NCI-H2196 treated with DMSO at 0.1 percent for 48 hours (cell line): ENCODE data around the gene AHSP.
"Not testable (repeated sequence)": the region's sequence is repeated elsewhere in the genome, so short reads cannot be mapped to it uniquely, and the experiment has no call there.

ENCODE experiments used
- DNase-seq: peaks from one replicate; lab custom pipeline; 2025; ENCODE audit not compliant: unreplicated experiment; lab: John Stamatoyannopoulos, UW

The AHSP gene

DNA sequence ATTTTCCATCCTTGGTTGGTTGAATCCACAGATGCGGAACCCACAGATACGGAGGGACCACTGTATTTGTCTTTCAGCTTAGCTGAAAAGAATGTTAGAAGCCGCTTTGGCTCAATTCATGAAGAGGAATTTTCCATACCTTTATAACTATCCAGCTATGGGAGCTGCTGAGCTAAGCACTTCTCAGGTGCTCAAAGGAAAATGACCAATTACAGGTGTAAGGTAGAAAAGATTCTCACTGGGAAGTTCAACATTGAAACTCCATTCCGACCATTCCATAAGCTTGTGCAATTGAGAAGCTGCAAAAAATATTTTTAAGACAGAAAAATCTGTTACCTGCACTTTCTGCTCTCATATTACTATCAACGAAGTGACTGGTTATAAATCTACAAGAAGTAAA, 2.7 kb downstream of the AHSP start:
- DNase-seq: no peak

DNA sequence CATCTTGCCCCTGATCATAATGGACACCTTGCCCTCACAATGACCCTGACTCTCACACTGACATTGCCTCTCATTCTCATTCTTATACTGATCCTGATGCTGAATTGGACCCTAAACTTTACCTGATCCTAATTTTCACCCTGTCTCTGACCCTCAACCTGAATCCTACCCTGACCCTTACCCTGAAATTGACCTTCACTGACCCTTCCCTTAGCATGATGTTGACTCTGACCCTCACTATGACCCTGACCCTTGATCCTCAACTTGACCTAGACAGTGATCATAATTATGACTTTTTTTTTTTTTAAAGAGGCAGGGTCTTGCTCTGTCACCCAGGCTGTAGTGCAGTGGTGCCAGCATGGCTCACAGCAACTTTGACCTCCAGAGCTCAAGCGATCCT, 3.4 kb downstream of the AHSP start:
- DNase-seq: no peak

- no peak for DNase-seq
Observed at GRCh38 chr16:31532120-31532519, 4.4 kb downstream of the AHSP start.

- DNase-seq: no peak
Observed at GRCh38 chr16:31532896-31533295, 5.2 kb downstream of the AHSP start.

GRCh38 chr16:31535737-31536136, 8.0 kb downstream of the AHSP start:
- no peak for DNase-seq

GRCh38 chr16:31536804-31537361, 9.2 kb downstream of the AHSP start:
- DNase-seq: no peak

GRCh38 chr16:31537362-31538242, 9.9 kb downstream of the AHSP start:
- no peak for DNase-seq

DNA sequence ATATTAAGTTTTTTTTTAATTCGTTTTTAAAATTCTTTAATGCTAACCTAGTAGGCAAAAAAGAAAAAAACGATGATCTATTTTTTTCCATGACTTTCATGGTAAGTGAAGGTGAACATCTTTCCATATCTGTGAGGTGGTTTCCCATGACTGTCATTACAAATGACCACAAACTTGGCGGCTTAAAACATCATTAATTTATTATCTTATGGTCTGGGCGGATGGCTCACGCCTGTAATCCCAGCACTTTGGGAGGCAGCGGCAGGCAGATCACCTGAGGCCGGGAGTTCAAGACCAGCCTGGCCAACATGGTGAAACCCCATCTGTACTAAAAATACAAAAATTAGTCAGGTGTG, 10.5 kb downstream of the AHSP start:
- DNase-seq: not testable (repeated sequence)

GRCh38 chr16:31539762-31540161, 12.1 kb downstream of the AHSP start:
- not testable (repeated sequence) for DNase-seq

DNA sequence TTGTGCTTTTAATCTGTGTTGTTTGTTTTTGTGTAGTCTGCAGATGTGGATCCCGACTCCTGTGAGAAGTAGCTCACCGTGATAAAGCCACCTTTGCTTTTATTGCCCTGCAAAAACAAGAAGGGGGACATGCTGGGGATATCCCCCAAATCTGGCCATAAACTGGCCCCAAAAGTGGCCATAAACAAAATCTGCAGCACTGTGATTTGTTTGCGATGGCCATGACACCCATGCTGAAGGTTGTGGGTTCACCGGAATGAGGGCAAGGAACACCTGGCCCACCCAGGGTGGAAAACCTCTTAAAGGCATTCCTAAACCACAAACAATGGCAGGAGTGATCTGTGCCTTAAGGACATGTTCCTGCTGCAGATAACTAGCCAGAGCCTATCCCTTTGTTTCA, 15.1 kb downstream of the AHSP start:
- DNase-seq: no peak

DNA sequence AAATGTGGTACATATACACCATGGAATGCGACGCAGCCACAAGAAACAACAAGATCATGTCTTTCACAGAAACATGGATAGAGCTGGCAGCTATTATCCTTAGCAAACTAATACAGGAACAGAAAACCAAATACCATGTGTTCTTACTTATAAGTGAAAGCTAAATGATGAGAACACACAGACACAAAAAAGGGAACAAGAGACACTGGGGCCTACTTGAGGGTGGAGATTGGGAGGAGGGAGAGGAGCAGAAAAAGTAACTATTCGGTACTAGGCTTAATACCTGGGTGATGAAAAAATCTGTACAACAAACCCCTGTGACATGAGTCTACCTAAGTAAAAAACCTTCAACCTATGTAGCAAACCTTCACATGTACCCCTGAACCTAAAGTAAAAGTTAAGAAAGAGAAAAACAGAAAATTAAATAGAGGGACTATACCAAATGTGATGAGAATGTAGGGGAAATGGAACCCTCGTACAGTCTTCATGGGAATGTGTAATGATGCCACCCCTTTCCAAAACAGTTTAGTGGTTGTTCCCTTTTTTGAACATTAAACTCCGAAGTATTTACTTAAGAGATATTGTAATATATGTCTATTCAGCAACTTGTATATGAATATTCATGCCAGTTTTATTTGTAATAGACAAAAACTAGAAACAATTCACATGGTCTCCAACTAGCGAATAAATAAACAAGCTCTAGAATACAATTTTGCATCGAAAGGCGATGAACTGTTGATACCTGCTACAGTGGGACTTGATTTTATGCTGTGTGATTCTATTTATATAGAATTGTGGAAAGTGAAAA, 33.9 kb downstream of the AHSP start:
- no peak for DNase-seq

GRCh38 chr16:31568577-31569359, 41.1 kb downstream of the AHSP start:
- DNase-seq: no peak

GRCh38 chr16:31569360-31569717, 41.6 kb downstream of the AHSP start:
- no peak for DNase-seq

DNA sequence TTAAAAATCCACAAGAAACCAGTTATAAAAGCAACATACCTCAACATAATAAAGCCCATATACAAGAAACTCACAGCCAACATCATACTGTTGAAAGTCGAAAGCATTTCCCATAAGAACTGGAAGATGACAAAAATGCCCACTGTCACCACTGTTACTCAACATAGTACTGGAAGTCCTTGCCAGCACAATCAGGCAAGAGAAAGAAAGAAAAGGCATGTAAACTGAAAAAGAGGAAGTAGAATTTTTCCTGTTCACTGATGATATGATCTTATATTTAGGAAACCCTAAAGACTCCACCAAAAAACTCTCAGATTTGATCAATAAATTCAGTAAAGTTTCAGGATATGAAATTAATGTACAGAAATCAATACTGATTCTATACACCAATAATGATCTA, 45.1 kb downstream of the AHSP start:
- DNase-seq: no peak

GRCh38 chr16:31574159-31574558, 46.5 kb downstream of the AHSP start:
- not testable (repeated sequence) for DNase-seq

DNA sequence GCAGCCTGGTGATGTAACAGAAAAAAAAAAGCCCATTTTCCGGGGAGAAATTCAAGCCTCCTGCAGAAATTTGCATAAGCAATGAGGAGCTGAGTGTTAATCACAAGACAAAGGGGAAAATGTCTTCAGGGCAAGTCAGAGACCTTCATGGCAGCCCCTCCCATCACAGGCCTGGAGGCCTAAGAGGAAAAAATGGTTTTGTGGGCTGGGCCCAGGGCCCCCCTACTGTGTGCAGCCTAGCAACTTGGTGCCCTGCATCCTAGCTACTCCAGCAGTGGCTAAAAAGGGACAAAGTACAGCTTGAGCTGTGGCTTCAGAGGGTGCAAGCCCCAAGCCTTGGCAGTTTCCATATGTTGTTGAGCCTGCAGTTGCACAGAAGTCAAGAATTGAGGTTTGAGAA, 49.7 kb downstream of the AHSP start:
- DNase-seq: no peak
